MM.1S (cell line): ENCODE measurements around the gene DSN1.

ENCODE experiments used
- DNase-seq: peaks from one replicate; pipeline ENCODE4 v3.0.0-alpha.2; 2015
- H2AFZ ChIP-seq: fragments of 300-600 bp; sonication (generic); 2 replicates; pipeline ENCODE4 v1.6.0; 2016; ENCODE audit warnings: antibody characterized with exemption, low read length
- H3F3A ChIP-seq: fragments of 300-600 bp; sonication (generic); 2 replicates; pipeline ENCODE4 v1.6.1; 2016; ENCODE audit warnings: mild to moderate bottlenecking, antibody characterized with exemption, low read length, moderate library complexity, mixed read lengths; ENCODE audit not compliant: insufficient read depth
- H3K27ac ChIP-seq: fragments of 300-600 bp; sonication (generic); 2 replicates; pipeline ENCODE4 v1.5.1; 2016; ENCODE audit warnings: mild to moderate bottlenecking, low read length
- H3K27me3 ChIP-seq: fragments of 300-600 bp; sonication (generic); replicated peaks from 2 replicates; pipeline ENCODE4 v1.6.0; 2016; ENCODE audit warnings: low read length; ENCODE audit not compliant: insufficient read depth
- H3K36me3 ChIP-seq: fragments of 300-600 bp; sonication (generic); replicated peaks from 2 replicates; pipeline ENCODE4 v1.6.1; 2016; ENCODE audit warnings: mild to moderate bottlenecking, low read length, mixed read lengths; ENCODE audit not compliant: insufficient read depth
- H3K4me1 ChIP-seq: fragments of 300-600 bp; sonication (generic); 2 replicates; pipeline ENCODE4 v1.6.1; 2016; ENCODE audit warnings: low read length, mixed read lengths
- H3K4me2 ChIP-seq: fragments of 300-600 bp; sonication (generic); 2 replicates; pipeline ENCODE4 v1.6.0; 2016; ENCODE audit warnings: low read depth, low read length
- H3K4me3 ChIP-seq: fragments of 300-600 bp; sonication (generic); 2 replicates; pipeline ENCODE4 v1.5.1; 2016; ENCODE audit warnings: low read length, mixed read lengths
- H3K79me2 ChIP-seq: fragments of 300-600 bp; sonication (generic); 2 replicates; pipeline ENCODE4 v1.6.1; 2016; ENCODE audit warnings: mixed run types, low read length, mixed read lengths
- H3K9ac ChIP-seq: fragments of 300-600 bp; sonication (generic); 2 replicates; pipeline ENCODE4 v1.6.1; 2016; ENCODE audit warnings: low read length, mixed read lengths
- H3K9me2 ChIP-seq: fragments of 300-600 bp; sonication (generic); replicated peaks from 2 replicates; pipeline ENCODE4 v1.6.1; 2016; ENCODE audit warnings: mild to moderate bottlenecking, low read length, mixed read lengths; ENCODE audit not compliant: insufficient read depth
- H3K9me3 ChIP-seq: fragments of 300-600 bp; sonication (generic); replicated peaks from 2 replicates; pipeline ENCODE4 v1.6.1; 2016; ENCODE audit warnings: mild to moderate bottlenecking, low read length, mixed read lengths; ENCODE audit not compliant: insufficient read depth
- H4K20me1 ChIP-seq: fragments of 300-600 bp; sonication (generic); 2 replicates; pipeline ENCODE4 v1.6.1; 2016; ENCODE audit warnings: mild to moderate bottlenecking, low read length, moderate library complexity, mixed read lengths; ENCODE audit not compliant: insufficient read depth
- EZH2 ChIP-seq: fragments of 300-600 bp; sonication (generic); optimal IDR thresholded peaks from 2 replicates; pipeline ENCODE3; 2017; ENCODE audit warnings: low read depth, mild to moderate bottlenecking, antibody characterized with exemption, low read length, mixed read lengths
- EZH2phosphoT487 ChIP-seq: fragments of 300-600 bp; sonication (generic); IDR thresholded peaks from 2 replicates; pipeline ENCODE4 v1.6.1; 2018; ENCODE audit warnings: antibody characterized with exemption, low read length
- TF ChIP-seq, protein P1 (sequence below): fragments of 300-600 bp; sonication (generic); IDR thresholded peaks from 2 replicates; pipeline ENCODE4 v1.5.1; 2016; ENCODE audit warnings: antibody characterized with exemption, low read length, mixed read lengths

Gene DSN1

DNA sequence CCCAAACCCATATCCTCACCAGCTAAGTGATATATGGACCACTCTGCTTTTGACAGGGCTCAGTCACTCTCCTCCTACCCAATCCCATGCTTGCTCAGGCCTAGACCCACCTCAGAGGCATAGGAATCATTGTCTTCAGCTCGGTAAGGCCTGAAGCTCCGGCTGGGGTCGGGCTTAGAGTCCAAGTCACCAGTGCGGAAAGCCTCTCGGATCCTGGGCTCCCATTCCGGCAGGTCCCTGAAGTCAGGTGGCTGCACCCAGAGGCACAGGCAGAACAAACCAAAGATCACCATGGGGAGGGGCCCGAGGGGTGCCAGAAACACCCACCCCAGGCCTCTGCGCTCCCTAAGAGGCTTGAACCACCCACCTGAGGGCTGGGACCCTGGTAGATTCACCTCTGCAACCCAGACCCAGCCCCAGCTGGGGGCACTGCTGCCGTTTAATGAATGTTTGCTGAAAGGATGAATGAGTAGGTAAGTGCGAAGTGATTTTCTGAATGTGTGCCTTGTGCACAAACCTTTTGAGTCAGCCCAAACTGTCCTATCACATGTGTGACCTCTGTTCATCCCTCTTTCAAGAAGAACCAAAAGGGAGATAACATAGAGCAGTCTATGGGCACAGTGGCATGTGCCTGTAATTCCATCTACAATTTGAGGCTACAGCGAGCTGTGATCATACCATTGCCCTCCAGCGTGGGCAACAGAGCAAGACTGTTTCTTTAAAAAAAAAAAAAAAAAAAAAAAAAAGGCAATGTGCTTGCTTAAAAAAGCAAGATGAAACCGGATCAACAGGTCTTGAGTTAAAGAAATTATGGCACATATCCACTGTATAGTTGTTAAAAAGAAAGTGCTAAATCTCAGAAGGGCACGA, 39.3 kb upstream of the DSN1 start:
- no peaks in the 10 kb centered on the region for H3K27me3 ChIP-seq
- no peak overlapping the region for H2AFZ ChIP-seq
- no peaks in the 10 kb centered on the region for H3F3A ChIP-seq
- no peak overlapping the region for H3K4me3 ChIP-seq
- no peaks in the 10 kb centered on the region for H3K4me1 ChIP-seq
- H3K36me3 ChIP-seq = no peaks in the 10 kb centered on the region
- DNase-seq = no peak
- no peaks in the 10 kb centered on the region for H4K20me1 ChIP-seq
- no peaks in the 10 kb centered on the region for H3K79me2 ChIP-seq
- H3K4me2 ChIP-seq = no peak overlapping the region
- no peak for TF ChIP-seq EZH2phosphoT487
- TF ChIP-seq, protein P1, sequence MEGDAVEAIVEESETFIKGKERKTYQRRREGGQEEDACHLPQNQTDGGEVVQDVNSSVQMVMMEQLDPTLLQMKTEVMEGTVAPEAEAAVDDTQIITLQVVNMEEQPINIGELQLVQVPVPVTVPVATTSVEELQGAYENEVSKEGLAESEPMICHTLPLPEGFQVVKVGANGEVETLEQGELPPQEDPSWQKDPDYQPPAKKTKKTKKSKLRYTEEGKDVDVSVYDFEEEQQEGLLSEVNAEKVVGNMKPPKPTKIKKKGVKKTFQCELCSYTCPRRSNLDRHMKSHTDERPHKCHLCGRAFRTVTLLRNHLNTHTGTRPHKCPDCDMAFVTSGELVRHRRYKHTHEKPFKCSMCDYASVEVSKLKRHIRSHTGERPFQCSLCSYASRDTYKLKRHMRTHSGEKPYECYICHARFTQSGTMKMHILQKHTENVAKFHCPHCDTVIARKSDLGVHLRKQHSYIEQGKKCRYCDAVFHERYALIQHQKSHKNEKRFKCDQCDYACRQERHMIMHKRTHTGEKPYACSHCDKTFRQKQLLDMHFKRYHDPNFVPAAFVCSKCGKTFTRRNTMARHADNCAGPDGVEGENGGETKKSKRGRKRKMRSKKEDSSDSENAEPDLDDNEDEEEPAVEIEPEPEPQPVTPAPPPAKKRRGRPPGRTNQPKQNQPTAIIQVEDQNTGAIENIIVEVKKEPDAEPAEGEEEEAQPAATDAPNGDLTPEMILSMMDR = no peak
- TF ChIP-seq EZH2 = no peak
- no peak overlapping the region for H3K27ac ChIP-seq
- no peaks in the 10 kb centered on the region for H3K9me2 ChIP-seq
- no peak overlapping the region for H3K9ac ChIP-seq
- no peaks in the 10 kb centered on the region for H3K9me3 ChIP-seq

DNA sequence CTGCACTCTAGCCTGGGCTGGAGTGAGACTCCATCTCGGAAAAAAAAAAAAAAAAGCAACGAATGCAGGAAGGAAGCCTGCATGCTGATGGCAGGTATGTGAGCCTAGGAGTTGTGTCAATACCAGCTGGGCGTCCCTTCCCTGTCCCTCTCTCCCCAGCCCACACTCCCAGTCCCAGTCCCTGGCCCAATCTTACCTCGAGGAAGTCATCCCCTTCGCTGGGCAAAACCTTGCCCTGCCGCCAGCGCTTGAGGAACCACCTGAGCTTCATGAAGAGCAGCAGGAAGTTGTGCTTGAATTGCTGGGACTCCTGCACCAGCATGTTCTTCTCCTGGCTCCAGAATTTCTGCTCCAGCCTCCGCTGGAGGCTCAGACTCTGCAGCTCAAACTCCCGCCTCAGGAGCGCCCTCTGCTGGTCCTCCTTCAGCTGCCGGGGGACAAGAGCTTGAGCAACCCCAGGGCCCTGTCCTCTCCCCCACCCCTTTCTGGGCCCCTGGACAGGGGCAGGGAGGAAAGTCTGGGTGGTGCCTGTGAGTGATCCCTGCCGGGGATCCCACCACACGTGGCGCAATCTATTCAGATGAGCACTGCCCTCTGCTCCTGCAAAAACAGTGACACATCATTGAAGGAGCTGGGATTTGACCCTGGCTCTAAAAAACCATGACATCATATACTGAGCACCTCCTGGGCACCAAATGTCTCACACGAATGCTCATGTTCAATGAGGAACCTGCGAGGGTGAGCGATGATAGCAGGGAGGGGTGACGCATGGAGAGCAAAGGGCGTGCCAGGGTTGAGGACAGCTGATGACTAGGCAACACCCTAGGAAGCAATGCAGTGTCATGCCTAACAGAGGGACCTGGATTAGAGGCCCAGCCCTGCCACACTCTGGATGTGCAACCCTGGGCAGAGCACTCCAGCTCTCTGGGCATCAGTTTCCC, 35.0 kb upstream of the DSN1 start:
- no peak for TF ChIP-seq EZH2
- TF ChIP-seq, protein P1 = peak; percentile 93
- Histone ChIP-seq H3K27me3 (no peaks in the 10 kb centered on the region), H3K9me3 (no peaks in the 10 kb centered on the region), H3K27ac (no peak overlapping the region), H4K20me1 (no peaks in the 10 kb centered on the region), H2AFZ (no peak overlapping the region), H3K36me3 (no peaks in the 10 kb centered on the region), H3K9me2 (no peaks in the 10 kb centered on the region), H3K4me2 (no peak overlapping the region), H3K9ac (no peak overlapping the region), H3K4me1 (no peaks in the 10 kb centered on the region), H3F3A (no peaks in the 10 kb centered on the region), H3K4me3 (no peak overlapping the region), H3K79me2 (no peaks in the 10 kb centered on the region)
- peak; percentile 46 for DNase-seq

DNA sequence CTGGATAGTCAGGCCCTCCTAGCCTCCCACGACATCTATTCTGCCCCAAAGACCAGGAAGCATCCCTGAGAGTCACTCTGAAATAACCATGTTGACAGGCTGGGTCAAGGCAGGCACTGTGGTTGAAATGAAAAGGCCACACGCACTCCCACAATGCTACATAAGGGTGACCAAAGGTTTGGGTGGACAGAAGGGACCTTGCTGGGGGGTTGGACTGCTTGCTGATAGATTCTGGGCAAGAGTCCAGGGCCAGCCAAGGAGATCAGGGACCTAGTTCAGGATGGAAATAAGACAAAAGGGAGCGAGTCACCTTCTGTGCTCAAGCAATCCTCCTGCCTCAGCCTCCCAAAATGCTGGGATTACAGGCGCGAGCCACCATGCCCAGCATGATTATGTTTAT, 32.5 kb upstream of the DSN1 start:
- H3K27ac ChIP-seq = no peak overlapping the region
- H2AFZ ChIP-seq = no peak overlapping the region
- H3K9me3 ChIP-seq = no peaks in the 10 kb centered on the region
- no peaks in the 10 kb centered on the region for H3K27me3 ChIP-seq
- TF ChIP-seq EZH2 (no peak), EZH2phosphoT487 (no peak)
- TF ChIP-seq, protein P1 = no peak
- no peaks in the 10 kb centered on the region for H3F3A ChIP-seq
- no peaks in the 10 kb centered on the region for H3K9me2 ChIP-seq
- no peaks in the 10 kb centered on the region for H3K4me1 ChIP-seq
- H3K9ac ChIP-seq = no peak overlapping the region
- no peak for DNase-seq
- no peak overlapping the region for H3K4me2 ChIP-seq
- H3K36me3 ChIP-seq = no peaks in the 10 kb centered on the region
- no peaks in the 10 kb centered on the region for H3K79me2 ChIP-seq
- no peak overlapping the region for H3K4me3 ChIP-seq
- no peaks in the 10 kb centered on the region for H4K20me1 ChIP-seq
